GM12878 (cell line): ENCODE data around the gene HIRA. TPM values are rescaled to one million over a fixed set of nuclear protein-coding genes. Genes with fewer than 3 reads are reported as not detected.

Experiments
- ATAC-seq: fragments of 200-7000 bp; cut with Tn5 transposase; 3 replicates; pipeline ENCODE4 v1.9.1; 2020; ENCODE audit warnings: mild to moderate bottlenecking, moderate library complexity
- BruUV-seq: library from RNA; stranded (reverse); fragments of 400-500 nt; replicated peaks from 2 replicates; lab custom pipeline; 2021; lab: Mats Ljungman, UMichigan
- CTCF ChIA-PET: fragments of 300-600 bp; sonication (Branson Sonifier 250); formaldehyde crosslinking; extraction: SDS; loops from one replicate; lab custom pipeline; 2021; ENCODE audit warnings: inconsistent platforms; lab: Yijun Ruan, JAX
- POLR2A ChIA-PET: fragments of 350-600 bp; formaldehyde crosslinking; extraction: SDS; loops from one replicate; lab custom pipeline; 2021; ENCODE audit warnings: inconsistent platforms; lab: Charles Lee
- RAD21 ChIA-PET: fragments of 300-600 bp; sonication (Branson Sonifier 250); formaldehyde crosslinking; loops from one replicate; lab custom pipeline; 2023; ENCODE audit warnings: antibody characterized with exemption; ENCODE audit not compliant: unreplicated experiment; lab: Charles Lee
- SMC1A ChIA-PET: fragments of 300-600 bp; sonication (Branson Sonifier 250); formaldehyde crosslinking; loops from one replicate; lab custom pipeline; 2023; ENCODE audit not compliant: unreplicated experiment, uncharacterized antibody; lab: Charles Lee
- DNase-seq: peaks from one replicate; pipeline ENCODE4 v3.0.0-alpha.2; 2011; ENCODE audit warnings: low read depth, low spot score
- FAIRE-seq: peaks from 3 replicates; lab custom pipeline; 2011; peaks lifted over from hg19 to GRCh38; lab: Jason Lieb, UNC
- H2AFZ ChIP-seq: 2 replicates; pipeline ENCODE4 v1.6.0; 2011; ENCODE audit warnings: low read depth, low read length, control low read depth; ENCODE audit not compliant: control insufficient read depth
- H3K27ac ChIP-seq: 2 replicates; pipeline ENCODE4 v1.5.1; 2011; ENCODE audit warnings: control low read depth; ENCODE audit not compliant: control insufficient read depth, insufficient read depth
- H3K27me3 ChIP-seq, 2 experiments: replicated peaks in 1 of 2; 2 replicates each; pipeline versions ENCODE4 v1.6.0 to v1.6.1; 2011; ENCODE audit warnings: low read length in 1 of 2; ENCODE audit not compliant: control insufficient read depth in 2 of 2, insufficient read depth in 2 of 2
- H3K36me3 ChIP-seq, 2 experiments: 2 replicates each; pipeline ENCODE4 v1.5.1; 2011; ENCODE audit warnings: low read length in 1 of 2; ENCODE audit not compliant: control insufficient read depth in 2 of 2, insufficient read depth in 2 of 2
- H3K4me1 ChIP-seq: 2 replicates; pipeline ENCODE4 v1.6.1; 2011; ENCODE audit warnings: mild to moderate bottlenecking, low read length, moderate library complexity, mixed read lengths; ENCODE audit not compliant: control insufficient read depth, insufficient read depth
- H3K4me2 ChIP-seq: 2 replicates; pipeline ENCODE4 v1.6.0; 2011; ENCODE audit warnings: control low read depth; ENCODE audit not compliant: control insufficient read depth, insufficient read depth
- H3K4me3 ChIP-seq: fragments of 200-600 bp; sonication (generic); 2 replicates; pipeline ENCODE4 v1.5.1; 2016
- H3K79me2 ChIP-seq: 2 replicates; pipeline ENCODE4 v1.6.0; 2011; ENCODE audit warnings: low read length; ENCODE audit not compliant: control insufficient read depth, insufficient read depth
- H3K9ac ChIP-seq: 2 replicates; pipeline ENCODE4 v1.8.0; 2011; ENCODE audit warnings: low read length, control low read depth, mixed read lengths; ENCODE audit not compliant: control insufficient read depth, insufficient read depth
- H3K9me3 ChIP-seq: replicated peaks from 3 replicates; pipeline ENCODE4 v1.5.1; 2011; ENCODE audit warnings: mild to moderate bottlenecking, low read length; ENCODE audit not compliant: control insufficient read depth, insufficient read depth
- H4K20me1 ChIP-seq: 2 replicates; pipeline ENCODE4 v1.6.0; 2011; ENCODE audit not compliant: control insufficient read depth, insufficient read depth
- CREM ChIP-seq: IDR thresholded peaks from 2 replicates; pipeline ENCODE4 v1.6.1; 2014; ENCODE audit warnings: antibody characterized with exemption, low read depth
- EZH2 ChIP-seq: IDR thresholded peaks from 2 replicates; pipeline ENCODE4 v1.6.1; 2012; ENCODE audit warnings: low read depth, mild to moderate bottlenecking, control low read depth, inconsistent platforms, low read length, borderline replicate concordance; ENCODE audit not compliant: control insufficient read depth
- RELA ChIP-seq: fragments of 450-650 bp; IDR thresholded peaks from 2 replicates; pipeline ENCODE4 v1.8.0; 2014; ENCODE audit warnings: borderline replicate concordance; ENCODE audit not compliant: partially characterized antibody
- ZNF622 ChIP-seq: fragments of 450-650 bp; IDR thresholded peaks from 2 replicates; pipeline ENCODE4 v1.6.1; 2017; ENCODE audit warnings: mild to moderate bottlenecking, inconsistent platforms
- WGBS: methylation state at CpG from one replicate; pipeline ENCODE4 v1.1.6; 2016; ENCODE audit warnings: low lambda C conversion rate; ENCODE audit not compliant: insufficient replicate concordance, insufficient coverage; ENCODE audit errors: missing lambda C conversion rate; 5-methylcytosine and 5-hydroxymethylcytosine counted together
- in situ Hi-C: fragments of 300-500 bp; cut with MboI; formaldehyde crosslinking; loops from 9 replicates; pipeline ENCODE4 v1.14.3; 2018; ENCODE audit warnings: mixed read lengths
- intact Hi-C: fragments of 100-400 bp; cut with micrococcal nuclease; formaldehyde crosslinking; loops from one replicate; pipeline ENCODE4 v1.14.2; 2022; ENCODE audit not compliant: unreplicated experiment
- polyA plus RNA-seq, 11 experiments: library from polyadenylated mRNA; depleted of rRNA in 4 of 11; unstranded in 6 of 11; stranded (reverse) in 5 of 11; fragments of >200 nt; fragmentation: Nextera tagmentation in 4 of 11; fragmentation: Illumina TruSeq in 1 of 11; extraction: Ambion mirVana in 4 of 11; extraction: Trizol in 1 of 11; gene quantifications; 1 replicate in 1 of 11; 2 replicates in 10 of 11; pipeline versions ENCODE4 v1.2.1 to v1.2.3, GENCODE V29; 2011 to 2016; ENCODE audit warnings: inconsistent platforms in 2 of 11, missing spikeins in 2 of 11, low read depth in 1 of 11
- total RNA-seq, 4 experiments: library from RNA; depleted of rRNA in 3 of 4; stranded (reverse); fragments of >200 nt in 3 of 4; fragmentation: Illumina TruSeq in 1 of 4; extraction: Trizol in 1 of 4; gene quantifications; 2 replicates each; pipeline versions ENCODE4 v1.2.1 to v1.2.3, GENCODE V29; 2013 to 2021
- TF ChIP-seq, protein P1 (sequence below): fragments of 450-650 bp; formaldehyde crosslinking; IDR thresholded peaks from 2 replicates; pipeline ENCODE4 v1.5.0; 2022; ENCODE audit warnings: mild to moderate bottlenecking, missing genetic modification characterization

HIRA gene
- total and polyA plus RNA-seq, 10 of the 15 experiments (the other 5 are each of a cell fraction or from before 2014, with no cell fraction given), result 0.34 to 32.7 (median 14.5) TPM

DNA sequence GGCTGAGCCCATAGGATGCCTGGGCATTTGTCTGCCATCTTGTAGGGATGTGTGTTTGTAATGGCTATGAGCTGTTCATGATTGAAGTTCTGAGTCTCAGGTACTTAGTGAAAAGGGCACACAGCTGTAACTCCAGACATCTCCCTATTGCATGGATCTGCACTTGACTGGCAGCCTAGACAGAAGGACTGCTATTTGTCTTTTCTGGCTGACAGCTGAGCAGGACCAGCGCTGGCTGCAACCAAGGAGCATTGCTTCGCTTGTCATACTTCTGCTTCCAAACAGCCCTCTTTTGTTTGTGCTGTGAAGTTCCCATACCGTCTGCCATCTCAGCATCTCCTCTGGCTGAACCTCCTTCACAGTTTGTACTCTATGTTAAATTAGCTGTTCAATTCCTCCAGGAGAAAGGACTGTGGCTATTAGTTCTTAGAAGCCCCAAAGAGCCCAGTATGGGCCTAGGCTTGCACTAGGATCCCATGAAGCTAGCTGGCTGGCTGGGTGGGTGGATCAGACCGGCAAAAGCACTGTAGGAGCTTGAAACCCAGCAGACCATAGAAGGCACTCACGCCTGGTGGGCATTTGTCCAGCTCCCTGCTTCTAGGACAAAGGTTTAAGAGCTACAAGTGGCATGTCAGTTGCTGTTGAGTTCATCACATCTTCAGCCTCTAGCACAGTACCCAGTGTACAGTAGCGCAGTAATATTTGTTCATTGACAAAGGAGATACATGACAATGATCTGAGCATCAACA, 20.4 kb downstream of the HIRA start:
- TF ChIP-seq ZNF622 (no peak), CREM (no peak), EZH2 (no peak), RELA (no peak)
- TF ChIP-seq, protein P1, sequence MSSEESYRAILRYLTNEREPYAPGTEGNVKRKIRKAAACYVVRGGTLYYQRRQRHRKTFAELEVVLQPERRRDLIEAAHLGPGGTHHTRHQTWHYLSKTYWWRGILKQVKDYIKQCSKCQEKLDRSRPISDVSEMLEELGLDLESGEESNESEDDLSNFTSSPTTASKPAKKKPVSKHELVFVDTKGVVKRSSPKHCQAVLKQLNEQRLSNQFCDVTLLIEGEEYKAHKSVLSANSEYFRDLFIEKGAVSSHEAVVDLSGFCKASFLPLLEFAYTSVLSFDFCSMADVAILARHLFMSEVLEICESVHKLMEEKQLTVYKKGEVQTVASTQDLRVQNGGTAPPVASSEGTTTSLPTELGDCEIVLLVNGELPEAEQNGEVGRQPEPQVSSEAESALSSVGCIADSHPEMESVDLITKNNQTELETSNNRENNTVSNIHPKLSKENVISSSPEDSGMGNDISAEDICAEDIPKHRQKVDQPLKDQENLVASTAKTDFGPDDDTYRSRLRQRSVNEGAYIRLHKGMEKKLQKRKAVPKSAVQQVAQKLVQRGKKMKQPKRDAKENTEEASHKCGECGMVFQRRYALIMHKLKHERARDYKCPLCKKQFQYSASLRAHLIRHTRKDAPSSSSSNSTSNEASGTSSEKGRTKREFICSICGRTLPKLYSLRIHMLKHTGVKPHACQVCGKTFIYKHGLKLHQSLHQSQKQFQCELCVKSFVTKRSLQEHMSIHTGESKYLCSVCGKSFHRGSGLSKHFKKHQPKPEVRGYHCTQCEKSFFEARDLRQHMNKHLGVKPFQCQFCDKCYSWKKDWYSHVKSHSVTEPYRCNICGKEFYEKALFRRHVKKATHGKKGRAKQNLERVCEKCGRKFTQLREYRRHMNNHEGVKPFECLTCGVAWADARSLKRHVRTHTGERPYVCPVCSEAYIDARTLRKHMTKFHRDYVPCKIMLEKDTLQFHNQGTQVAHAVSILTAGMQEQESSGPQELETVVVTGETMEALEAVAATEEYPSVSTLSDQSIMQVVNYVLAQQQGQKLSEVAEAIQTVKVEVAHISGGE (CRISPR knock-in tag), result no peak
- Histone ChIP-seq H3K36me3 (peaks cover 16 to 28% of the 10 kb centered on the region in 2 experiments; a peak in 3 of 4 replicates), H2AFZ (no peak overlapping the region), H3K4me3 (no peak overlapping the region), H3K9me3 (no peaks in the 10 kb centered on the region), H3K4me1 (no peaks in the 10 kb centered on the region; the same call in 1 of the 2 replicates), H3K27me3 (no peaks in the 10 kb centered on the region), H4K20me1 (no peaks in the 10 kb centered on the region), H3K9ac (no peak overlapping the region), H3K4me2 (no peak overlapping the region), H3K79me2 (peaks cover 26% of the 10 kb centered on the region), H3K27ac (no peak overlapping the region)
- RAD21 ChIA-PET, result no interaction called here
- 95% methylated on average over 6 of the region's 6 CpGs for WGBS
- DNase-seq (no peak), FAIRE-seq (no peak), ATAC-seq (no peak)
- no TSS peak for BruUV-seq
- POLR2A ChIA-PET, result no interaction called here
- in situ Hi-C loops (no loop called here), intact Hi-C loops (no loop called here)
- SMC1A ChIA-PET, result no interaction called here
- CTCF ChIA-PET, result no interaction called here
